HepG2 (cell line): ENCODE data around the gene ZNF33B. TPM values are rescaled to one million over a fixed set of nuclear protein-coding genes. Genes with fewer than 3 reads are reported as not detected.

ENCODE experiments used
- CC2D1A ChIP-seq: sonication (generic); formaldehyde crosslinking; IDR thresholded peaks from 2 replicates; pipeline ENCODE4 v1.8.1; 2023; ENCODE audit warnings: mild to moderate bottlenecking, missing genetic modification reagents
- CREM ChIP-seq, 2 experiments: sonication (generic) in 1 of 2; formaldehyde crosslinking in 1 of 2; IDR thresholded peaks; 2 replicates each; pipeline versions ENCODE4 v1.4.0 to v1.6.1; 2016 to 2020; ENCODE audit warnings: antibody characterized with exemption in 1 of 2, mild to moderate bottlenecking in 1 of 2, missing genetic modification reagents in 1 of 2
- MATR3 ChIP-seq: sonication (generic); formaldehyde crosslinking; IDR thresholded peaks from 2 replicates; pipeline ENCODE4 v1.4.0; 2020; ENCODE audit warnings: missing genetic modification reagents
- MTF1 ChIP-seq: sonication (generic); formaldehyde crosslinking; IDR thresholded peaks from 2 replicates; pipeline ENCODE4 v1.5.0; 2020; ENCODE audit warnings: missing genetic modification reagents
- MYPOP ChIP-seq: sonication (generic); formaldehyde crosslinking; IDR thresholded peaks from 2 replicates; pipeline ENCODE4 v1.8.1; 2023; ENCODE audit warnings: mild to moderate bottlenecking, moderate library complexity, missing genetic modification reagents
- NCOA5 ChIP-seq: sonication (generic); formaldehyde crosslinking; IDR thresholded peaks from 2 replicates; pipeline ENCODE4 v1.4.0; 2020; ENCODE audit warnings: missing genetic modification reagents
- PLRG1 ChIP-seq: fragments of 450-650 bp; conservative IDR thresholded peaks from 2 replicates; pipeline ENCODE4 v1.6.1; 2016
- SRSF4 ChIP-seq: fragments of 200-400 bp; formaldehyde crosslinking; IDR thresholded peaks from one replicate; pipeline ENCODE4 v1.6.1; 2018; ENCODE audit warnings: mild to moderate bottlenecking, low read depth, low read length, moderate library complexity; ENCODE audit not compliant: poor library complexity, severe bottlenecking
- TFDP1 ChIP-seq: IDR thresholded peaks from 2 replicates; pipeline ENCODE4 v1.6.1; 2016; ENCODE audit warnings: missing compliant biosample characterization, missing genetic modification reagents, borderline replicate concordance
- THRA ChIP-seq: sonication (generic); formaldehyde crosslinking; IDR thresholded peaks from 2 replicates; pipeline ENCODE4 v1.4.0; 2020; ENCODE audit warnings: missing genetic modification reagents, borderline replicate concordance
- TSC22D2 ChIP-seq: sonication (generic); formaldehyde crosslinking; IDR thresholded peaks from 2 replicates; pipeline ENCODE4 v1.5.1; 2020; ENCODE audit warnings: missing genetic modification reagents, mild to moderate bottlenecking, borderline replicate concordance
- ZNF414 ChIP-seq: sonication (generic); formaldehyde crosslinking; IDR thresholded peaks from 2 replicates; pipeline ENCODE4 v1.5.0; 2020; ENCODE audit warnings: missing genetic modification reagents
- ZNF543 ChIP-seq: sonication (generic); formaldehyde crosslinking; IDR thresholded peaks from 2 replicates; pipeline ENCODE4 v1.4.0; 2020; ENCODE audit warnings: mild to moderate bottlenecking, missing genetic modification reagents
- ZSCAN22 ChIP-seq: sonication (generic); formaldehyde crosslinking; IDR thresholded peaks from 2 replicates; pipeline ENCODE4 v1.4.0; 2020; ENCODE audit warnings: mild to moderate bottlenecking, missing genetic modification reagents
- polyA plus RNA-seq, 8 experiments: library from polyadenylated mRNA; depleted of rRNA in 3 of 8; stranded (reverse) in 7 of 8; unstranded in 1 of 8; fragments of >200 nt; fragmentation: Illumina TruSeq in 4 of 8; extraction: Trizol in 4 of 8; gene quantifications; 2 replicates each; pipeline versions ENCODE4 v1.2.1 to v1.2.3, GENCODE V29; 2011 to 2016; ENCODE audit warnings: low read depth in 4 of 8, missing spikeins in 1 of 8, mixed read lengths in 1 of 8; ENCODE audit not compliant: insufficient read depth in 1 of 8
- total RNA-seq, 5 experiments: library from RNA; depleted of rRNA; stranded (reverse); fragments of >200 nt; fragmentation: Illumina TruSeq; extraction: Trizol; gene quantifications; 2 replicates each; pipeline ENCODE4 v1.2.3, GENCODE V29; 2016; ENCODE audit warnings: low read depth in 1 of 5
- TF ChIP-seq, protein P1 (sequence below): sonication (generic); formaldehyde crosslinking; IDR thresholded peaks from 2 replicates; pipeline ENCODE4 v1.9.0; 2021; ENCODE audit warnings: missing genetic modification reagents, mild to moderate bottlenecking, borderline replicate concordance
- TF ChIP-seq, protein P2 (sequence below): sonication (generic); formaldehyde crosslinking; conservative IDR thresholded peaks from 2 replicates; pipeline ENCODE4 v1.4.0; 2020; ENCODE audit warnings: missing genetic modification reagents
- TF ChIP-seq, protein P3 (sequence below): fragments of 450-650 bp; IDR thresholded peaks from 2 replicates; pipeline ENCODE4 v1.6.1; 2017; ENCODE audit warnings: mild to moderate bottlenecking

The ZNF33B gene
- total and polyA plus RNA-seq, 2 of the 13 experiments (the other 11 are each of a cell fraction or from before 2014, with no cell fraction given): 18.4 to 23.5 TPM

DNA sequence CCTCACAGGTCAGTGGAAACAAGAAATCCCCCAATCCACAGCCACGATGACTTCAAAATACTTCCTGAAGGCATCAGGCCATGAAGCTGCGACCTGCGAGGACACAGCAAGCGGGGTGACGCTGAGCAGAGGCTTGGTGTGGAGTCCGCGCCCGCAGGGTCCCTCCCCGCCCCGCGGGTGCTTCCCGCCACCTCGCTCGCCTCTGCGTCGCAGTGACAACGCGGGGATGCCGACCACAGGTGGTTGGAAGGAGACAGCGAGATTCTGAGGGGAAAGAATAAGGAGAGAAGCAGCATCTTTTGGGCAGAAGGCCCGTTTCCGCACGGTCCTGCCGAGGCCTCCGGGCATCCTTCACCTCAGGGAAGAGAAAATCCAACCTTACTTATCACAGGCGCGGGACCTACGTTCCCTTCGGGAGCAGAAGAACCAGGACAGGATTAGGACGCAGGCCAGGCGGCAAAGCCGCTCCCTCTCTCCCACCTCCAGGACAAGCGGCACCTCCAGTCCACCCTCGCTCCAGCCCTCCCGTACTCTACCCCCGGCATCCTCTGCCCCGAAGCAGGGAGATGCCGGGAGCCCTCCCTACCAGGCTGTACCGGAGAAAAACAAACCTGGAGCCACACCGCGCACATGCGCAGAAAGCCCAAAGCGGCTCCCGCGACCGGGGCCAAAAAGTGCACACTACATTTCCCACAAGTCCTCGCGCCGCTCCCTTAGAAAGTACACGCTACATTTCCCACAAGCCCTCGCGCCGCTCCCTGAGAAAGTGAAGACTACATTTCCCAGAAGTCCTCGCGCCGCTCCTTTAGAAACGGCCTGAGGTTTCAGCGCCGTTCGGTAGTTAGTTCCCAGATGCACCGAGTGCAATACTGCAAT, 85.9 kb downstream of the ZNF33B start (continued):
- TF ChIP-seq ZNF414 (0 out of 2 replicates have a peak, but pooled peaks have one; percentile 70), THRA (CRISPR knock-in tag) (no peak), NCOA5 (CRISPR knock-in tag) (no peak), MYPOP (CRISPR knock-in tag) (no peak), TFDP1 (CRISPR knock-in tag) (peak; percentile 76), ZNF543 (peak; percentile 79; the same call in 1 of the 2 replicates), ZSCAN22 (CRISPR knock-in tag) (no peak), MATR3 (CRISPR knock-in tag) (no peak), CREM (IDR thresholded peaks at IDR 0.05) (peak; percentile 98), CREM (CRISPR knock-in tag; IDR thresholded peaks at IDR 0.05) (no peak), MTF1 (CRISPR knock-in tag) (no peak), SRSF4 (no peak), CC2D1A (no peak), PLRG1 (no peak), TSC22D2 (CRISPR knock-in tag) (no peak)
- TF ChIP-seq, protein P1, sequence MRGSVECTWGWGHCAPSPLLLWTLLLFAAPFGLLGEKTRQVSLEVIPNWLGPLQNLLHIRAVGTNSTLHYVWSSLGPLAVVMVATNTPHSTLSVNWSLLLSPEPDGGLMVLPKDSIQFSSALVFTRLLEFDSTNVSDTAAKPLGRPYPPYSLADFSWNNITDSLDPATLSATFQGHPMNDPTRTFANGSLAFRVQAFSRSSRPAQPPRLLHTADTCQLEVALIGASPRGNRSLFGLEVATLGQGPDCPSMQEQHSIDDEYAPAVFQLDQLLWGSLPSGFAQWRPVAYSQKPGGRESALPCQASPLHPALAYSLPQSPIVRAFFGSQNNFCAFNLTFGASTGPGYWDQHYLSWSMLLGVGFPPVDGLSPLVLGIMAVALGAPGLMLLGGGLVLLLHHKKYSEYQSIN (CRISPR knock-in tag): no peak
- TF ChIP-seq, protein P2, sequence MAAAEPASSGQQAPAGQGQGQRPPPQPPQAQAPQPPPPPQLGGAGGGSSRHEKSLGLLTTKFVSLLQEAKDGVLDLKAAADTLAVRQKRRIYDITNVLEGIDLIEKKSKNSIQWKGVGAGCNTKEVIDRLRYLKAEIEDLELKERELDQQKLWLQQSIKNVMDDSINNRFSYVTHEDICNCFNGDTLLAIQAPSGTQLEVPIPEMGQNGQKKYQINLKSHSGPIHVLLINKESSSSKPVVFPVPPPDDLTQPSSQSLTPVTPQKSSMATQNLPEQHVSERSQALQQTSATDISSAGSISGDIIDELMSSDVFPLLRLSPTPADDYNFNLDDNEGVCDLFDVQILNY (CRISPR knock-in tag): no peak
- TF ChIP-seq, protein P3, sequence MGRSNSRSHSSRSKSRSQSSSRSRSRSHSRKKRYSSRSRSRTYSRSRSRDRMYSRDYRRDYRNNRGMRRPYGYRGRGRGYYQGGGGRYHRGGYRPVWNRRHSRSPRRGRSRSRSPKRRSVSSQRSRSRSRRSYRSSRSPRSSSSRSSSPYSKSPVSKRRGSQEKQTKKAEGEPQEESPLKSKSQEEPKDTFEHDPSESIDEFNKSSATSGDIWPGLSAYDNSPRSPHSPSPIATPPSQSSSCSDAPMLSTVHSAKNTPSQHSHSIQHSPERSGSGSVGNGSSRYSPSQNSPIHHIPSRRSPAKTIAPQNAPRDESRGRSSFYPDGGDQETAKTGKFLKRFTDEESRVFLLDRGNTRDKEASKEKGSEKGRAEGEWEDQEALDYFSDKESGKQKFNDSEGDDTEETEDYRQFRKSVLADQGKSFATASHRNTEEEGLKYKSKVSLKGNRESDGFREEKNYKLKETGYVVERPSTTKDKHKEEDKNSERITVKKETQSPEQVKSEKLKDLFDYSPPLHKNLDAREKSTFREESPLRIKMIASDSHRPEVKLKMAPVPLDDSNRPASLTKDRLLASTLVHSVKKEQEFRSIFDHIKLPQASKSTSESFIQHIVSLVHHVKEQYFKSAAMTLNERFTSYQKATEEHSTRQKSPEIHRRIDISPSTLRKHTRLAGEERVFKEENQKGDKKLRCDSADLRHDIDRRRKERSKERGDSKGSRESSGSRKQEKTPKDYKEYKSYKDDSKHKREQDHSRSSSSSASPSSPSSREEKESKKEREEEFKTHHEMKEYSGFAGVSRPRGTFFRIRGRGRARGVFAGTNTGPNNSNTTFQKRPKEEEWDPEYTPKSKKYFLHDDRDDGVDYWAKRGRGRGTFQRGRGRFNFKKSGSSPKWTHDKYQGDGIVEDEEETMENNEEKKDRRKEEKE: no peak
